GM10266 (cell line): Measurements from ENCODE around the gene EFL1.
"Not testable (repeated sequence)": the region's sequence is repeated elsewhere in the genome, so short reads cannot be mapped to it uniquely, and the experiment has no call there.

ENCODE experiments used
- DNase-seq: peaks from one replicate; pipeline ENCODE4 v3.0.0; 2012; ENCODE audit errors: extremely low spot score
- CTCF ChIP-seq: IDR thresholded peaks from 2 replicates; pipeline ENCODE4 v1.5.1; 2012; ENCODE audit warnings: mild to moderate bottlenecking, low read depth; ENCODE audit not compliant: control insufficient read depth, insufficient read depth; ENCODE audit errors: missing control alignments

EFL1 gene

GRCh38 chr15:82263350-82263749 is 816 bp upstream of the EFL1 start:
- no peak for TF ChIP-seq CTCF

GRCh38 chr15:82261566-82262421 is 740 bp downstream of the EFL1 start:
- not testable (repeated sequence) for DNase-seq

More at GRCh38 chr15:82263350-82263749, 816 bp upstream of the EFL1 start:
- DNase-seq, result no peak

- not testable (repeated sequence) for DNase-seq
Observed at GRCh38 chr15:82248261-82248660, 14.3 kb downstream of the EFL1 start.

GRCh38 chr15:82245956-82246355 is 16.6 kb downstream of the EFL1 start:
- not testable (repeated sequence) for DNase-seq

GRCh38 chr15:82243644-82244043 is 18.9 kb downstream of the EFL1 start:
- DNase-seq, result not testable (repeated sequence)

- not testable (repeated sequence) for DNase-seq
Observed at GRCh38 chr15:82241836-82242499, 20.6 kb downstream of the EFL1 start.

GRCh38 chr15:82239685-82240391 is 22.7 kb downstream of the EFL1 start:
- DNase-seq, result no peak
- TF ChIP-seq CTCF, result no peak

- DNase-seq, result not testable (repeated sequence)
Observed at GRCh38 chr15:82237944-82238534, 24.5 kb downstream of the EFL1 start.

- no peak for DNase-seq
- no peak for TF ChIP-seq CTCF
Observed at GRCh38 chr15:82231842-82232241, 30.7 kb downstream of the EFL1 start.

GRCh38 chr15:82231233-82231632 is 31.3 kb downstream of the EFL1 start:
- no peak for DNase-seq
- TF ChIP-seq CTCF, result no peak
